WTC11 (cell line): Measurements from ENCODE around the gene RPS6KA2.

ENCODE experiments used
- KAT7 ChIP-seq: sonication (generic); formaldehyde crosslinking; IDR thresholded peaks from 2 replicates; pipeline ENCODE4 v1.8.1; 2023; ENCODE audit warnings: missing genetic modification reagents, mild to moderate bottlenecking, borderline replicate concordance
- SMAD3 ChIP-seq: sonication (generic); formaldehyde crosslinking; IDR thresholded peaks from 2 replicates; pipeline ENCODE4 v1.8.0; 2022; ENCODE audit warnings: missing genetic modification reagents, mild to moderate bottlenecking, borderline replicate concordance
- ZBTB21 ChIP-seq: sonication (generic); formaldehyde crosslinking; IDR thresholded peaks from 2 replicates; pipeline ENCODE4 v1.8.1; 2023; ENCODE audit warnings: mild to moderate bottlenecking, missing genetic modification reagents, borderline replicate concordance
- TF ChIP-seq, protein P1 (sequence below): fragments of 200-600 bp; IDR thresholded peaks from 2 replicates; pipeline ENCODE4 v1.8.0; 2022; ENCODE audit warnings: antibody characterized with exemption
- TF ChIP-seq, protein P2 (sequence below): sonication (generic); formaldehyde crosslinking; IDR thresholded peaks from 2 replicates; pipeline ENCODE4 v1.8.0; 2023; ENCODE audit warnings: mild to moderate bottlenecking, missing genetic modification reagents

DNA sequence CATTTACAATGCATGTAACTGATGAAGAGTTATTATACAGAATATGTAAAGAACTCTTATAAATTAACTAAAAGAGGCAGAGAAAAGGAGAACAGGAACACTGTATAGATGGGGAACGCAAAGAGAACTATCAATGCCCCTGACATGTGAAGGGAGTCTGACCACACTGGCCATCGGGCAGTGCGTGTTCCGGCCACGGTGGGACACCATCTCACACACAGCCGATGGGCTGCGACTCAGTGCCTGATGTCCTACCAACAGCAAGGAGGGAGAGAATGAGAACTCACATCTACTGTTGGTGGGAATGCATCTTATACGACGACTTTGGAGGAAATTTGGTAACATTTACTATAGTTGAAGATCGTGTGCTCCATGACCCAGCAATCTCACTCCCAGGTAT is 25.1 kb downstream of the RPS6KA2 start:
- TF ChIP-seq ZBTB21 (CRISPR knock-in tag) (no peak), SMAD3 (CRISPR knock-in tag) (no peak), KAT7 (no peak)
- TF ChIP-seq, protein P1, sequence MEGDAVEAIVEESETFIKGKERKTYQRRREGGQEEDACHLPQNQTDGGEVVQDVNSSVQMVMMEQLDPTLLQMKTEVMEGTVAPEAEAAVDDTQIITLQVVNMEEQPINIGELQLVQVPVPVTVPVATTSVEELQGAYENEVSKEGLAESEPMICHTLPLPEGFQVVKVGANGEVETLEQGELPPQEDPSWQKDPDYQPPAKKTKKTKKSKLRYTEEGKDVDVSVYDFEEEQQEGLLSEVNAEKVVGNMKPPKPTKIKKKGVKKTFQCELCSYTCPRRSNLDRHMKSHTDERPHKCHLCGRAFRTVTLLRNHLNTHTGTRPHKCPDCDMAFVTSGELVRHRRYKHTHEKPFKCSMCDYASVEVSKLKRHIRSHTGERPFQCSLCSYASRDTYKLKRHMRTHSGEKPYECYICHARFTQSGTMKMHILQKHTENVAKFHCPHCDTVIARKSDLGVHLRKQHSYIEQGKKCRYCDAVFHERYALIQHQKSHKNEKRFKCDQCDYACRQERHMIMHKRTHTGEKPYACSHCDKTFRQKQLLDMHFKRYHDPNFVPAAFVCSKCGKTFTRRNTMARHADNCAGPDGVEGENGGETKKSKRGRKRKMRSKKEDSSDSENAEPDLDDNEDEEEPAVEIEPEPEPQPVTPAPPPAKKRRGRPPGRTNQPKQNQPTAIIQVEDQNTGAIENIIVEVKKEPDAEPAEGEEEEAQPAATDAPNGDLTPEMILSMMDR = no peak
- TF ChIP-seq, protein P2, sequence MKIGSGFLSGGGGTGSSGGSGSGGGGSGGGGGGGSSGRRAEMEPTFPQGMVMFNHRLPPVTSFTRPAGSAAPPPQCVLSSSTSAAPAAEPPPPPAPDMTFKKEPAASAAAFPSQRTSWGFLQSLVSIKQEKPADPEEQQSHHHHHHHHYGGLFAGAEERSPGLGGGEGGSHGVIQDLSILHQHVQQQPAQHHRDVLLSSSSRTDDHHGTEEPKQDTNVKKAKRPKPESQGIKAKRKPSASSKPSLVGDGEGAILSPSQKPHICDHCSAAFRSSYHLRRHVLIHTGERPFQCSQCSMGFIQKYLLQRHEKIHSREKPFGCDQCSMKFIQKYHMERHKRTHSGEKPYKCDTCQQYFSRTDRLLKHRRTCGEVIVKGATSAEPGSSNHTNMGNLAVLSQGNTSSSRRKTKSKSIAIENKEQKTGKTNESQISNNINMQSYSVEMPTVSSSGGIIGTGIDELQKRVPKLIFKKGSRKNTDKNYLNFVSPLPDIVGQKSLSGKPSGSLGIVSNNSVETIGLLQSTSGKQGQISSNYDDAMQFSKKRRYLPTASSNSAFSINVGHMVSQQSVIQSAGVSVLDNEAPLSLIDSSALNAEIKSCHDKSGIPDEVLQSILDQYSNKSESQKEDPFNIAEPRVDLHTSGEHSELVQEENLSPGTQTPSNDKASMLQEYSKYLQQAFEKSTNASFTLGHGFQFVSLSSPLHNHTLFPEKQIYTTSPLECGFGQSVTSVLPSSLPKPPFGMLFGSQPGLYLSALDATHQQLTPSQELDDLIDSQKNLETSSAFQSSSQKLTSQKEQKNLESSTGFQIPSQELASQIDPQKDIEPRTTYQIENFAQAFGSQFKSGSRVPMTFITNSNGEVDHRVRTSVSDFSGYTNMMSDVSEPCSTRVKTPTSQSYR (CRISPR knock-in tag) = no peak
